Hematopoietic multipotent progenitor cell treated with erythropoietin and hydrocortisone succinate and interleukin-3 and kit ligand, for 17 days (in vitro differentiated cells): ENCODE data around the gene KDM2A.

Experiments used
- DNase-seq: peaks from one replicate; pipeline ENCODE4 v3.0.0-alpha.2; 2015; ENCODE audit warnings: low spot score

KDM2A gene

DNA sequence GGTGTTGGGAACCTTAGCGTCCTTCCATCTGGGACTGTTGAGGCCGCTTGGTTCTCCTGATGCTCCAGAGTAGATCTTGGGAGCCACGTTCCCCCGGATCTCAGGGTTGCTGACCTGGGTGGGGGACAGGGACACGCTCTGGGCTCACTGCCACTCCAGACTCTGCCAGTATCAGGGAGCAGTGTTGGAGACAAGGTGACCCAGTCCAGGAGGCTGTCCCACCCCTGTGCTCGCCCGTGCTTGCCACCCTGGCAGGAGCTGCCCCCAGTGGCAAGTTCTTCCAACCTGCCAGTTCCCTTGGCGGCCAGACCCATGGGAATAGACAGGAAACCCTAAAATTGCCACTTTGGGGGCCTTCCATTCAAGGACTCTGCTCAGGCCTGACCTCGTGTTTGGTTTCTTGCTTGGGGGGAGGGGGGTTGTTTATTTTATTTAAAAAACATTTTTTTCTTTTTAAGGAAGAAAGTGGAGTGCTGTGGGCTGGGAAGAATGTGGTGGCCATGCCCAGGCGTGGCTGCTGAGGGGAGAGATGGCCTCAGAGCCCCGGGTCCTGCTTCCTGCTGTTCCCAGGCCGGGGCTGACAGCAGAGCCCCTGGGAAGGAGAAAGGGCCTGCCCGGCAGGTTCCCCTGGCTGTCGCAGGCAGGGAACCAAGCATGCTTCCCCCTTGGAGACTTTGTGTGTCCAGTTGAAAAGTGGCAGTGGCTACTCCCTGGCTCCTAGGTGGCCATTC lies 154.4 kb downstream of the KDM2A start:
- DNase-seq: no peak

DNA sequence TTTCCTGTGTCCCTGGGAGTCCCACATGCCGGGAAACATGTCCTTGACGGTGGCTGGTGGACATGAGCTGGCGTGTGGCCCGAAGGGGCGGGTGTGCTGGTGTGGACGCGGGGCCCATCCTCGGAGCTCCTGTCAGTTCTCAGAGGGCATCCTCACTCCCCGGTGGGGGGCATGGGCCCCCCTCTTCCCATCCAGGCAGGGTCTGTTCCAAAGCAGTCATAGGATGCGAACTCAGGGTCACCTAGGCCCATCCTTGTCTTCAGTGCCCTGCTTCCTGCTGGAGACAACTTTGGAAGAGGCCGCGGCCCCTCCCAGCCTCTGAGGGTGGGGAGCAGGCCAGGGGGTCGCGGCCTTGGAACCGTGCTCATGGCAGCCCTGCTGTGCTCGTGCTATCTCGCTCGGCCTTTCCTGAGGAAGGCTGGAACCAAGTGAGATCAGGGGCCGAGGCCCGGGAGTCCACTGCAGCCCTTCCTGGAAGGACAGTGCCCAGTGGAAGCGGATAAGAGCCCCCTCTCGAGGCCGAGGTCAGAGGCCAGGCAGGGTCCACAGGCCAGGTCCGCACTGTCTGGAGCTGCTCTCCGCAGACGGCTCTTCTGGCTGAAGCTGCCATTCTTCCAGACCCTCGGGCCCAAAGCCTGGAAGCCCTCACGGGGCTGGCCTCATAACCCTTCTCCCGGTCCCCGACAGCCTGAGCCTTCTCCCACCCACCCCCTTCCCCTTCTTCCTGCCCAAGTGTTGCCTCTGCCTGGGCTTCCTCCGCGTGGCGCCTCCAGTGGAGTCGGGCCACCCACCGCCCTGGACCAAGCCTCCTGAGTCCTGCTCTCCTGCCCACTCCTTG lies 155.9 kb downstream of the KDM2A start:
- DNase-seq: no peak

DNA sequence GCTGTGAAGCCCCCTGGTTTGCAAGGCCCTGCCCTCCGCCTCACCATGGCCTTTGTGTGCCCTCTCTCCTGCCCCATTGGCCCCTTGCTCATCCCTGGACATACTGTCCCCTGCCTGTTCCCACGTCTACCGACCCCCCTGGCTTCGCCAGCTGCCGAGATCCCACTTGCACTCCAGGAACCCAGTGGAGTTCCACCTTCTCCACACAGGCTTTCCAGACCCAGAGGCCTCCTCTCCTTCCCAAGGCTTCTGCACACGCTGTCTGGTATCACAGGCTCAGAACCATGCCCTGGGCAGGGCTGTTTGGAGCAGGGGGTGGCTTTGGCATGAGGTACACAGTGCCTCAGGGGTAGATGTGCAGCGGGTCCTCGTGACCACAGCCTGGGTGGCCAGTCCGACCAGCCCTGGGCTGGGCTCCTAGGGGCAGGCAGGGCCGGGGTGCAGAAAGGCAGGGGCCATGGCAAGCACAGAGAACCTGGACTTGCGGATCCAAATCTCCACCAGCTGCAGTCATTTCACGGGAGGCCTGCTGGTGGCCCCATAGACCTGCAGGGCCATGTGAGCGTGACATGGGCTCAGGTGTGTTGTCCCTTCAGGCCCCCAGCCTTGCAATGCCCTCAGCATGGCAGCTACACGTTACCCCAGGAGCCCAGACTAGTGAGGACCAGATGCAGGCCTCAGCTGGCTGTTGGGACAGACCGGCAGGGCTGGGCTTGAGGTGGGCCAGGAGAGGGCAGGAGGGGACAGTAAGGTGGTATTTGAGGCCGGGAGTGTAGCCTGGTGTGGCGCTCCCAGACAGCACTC lies 156.7 kb downstream of the KDM2A start:
- DNase-seq: no peak

DNA sequence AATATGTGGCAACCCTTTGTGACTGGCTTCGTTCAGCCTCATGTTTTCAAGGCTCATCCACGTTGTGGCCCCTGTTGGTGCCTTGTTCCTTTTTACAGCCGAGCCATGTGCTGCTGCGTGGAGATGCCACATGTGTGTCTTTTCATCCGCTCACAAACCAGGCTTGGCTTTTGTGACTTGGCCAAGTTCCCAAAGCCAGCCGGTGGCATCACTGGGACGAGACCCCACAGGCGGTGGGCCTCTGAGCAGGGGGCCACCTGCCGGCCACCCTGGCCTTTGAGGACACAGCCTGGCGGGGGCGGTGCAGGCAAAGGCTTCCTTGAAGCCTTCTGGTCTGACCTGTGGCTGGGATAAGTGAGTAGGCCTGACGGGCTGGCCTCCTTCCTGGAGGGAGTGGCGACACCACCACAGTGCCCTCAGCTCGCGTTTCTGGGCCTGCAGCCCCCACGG lies 157.7 kb downstream of the KDM2A start:
- DNase-seq: peak; percentile 34

DNA sequence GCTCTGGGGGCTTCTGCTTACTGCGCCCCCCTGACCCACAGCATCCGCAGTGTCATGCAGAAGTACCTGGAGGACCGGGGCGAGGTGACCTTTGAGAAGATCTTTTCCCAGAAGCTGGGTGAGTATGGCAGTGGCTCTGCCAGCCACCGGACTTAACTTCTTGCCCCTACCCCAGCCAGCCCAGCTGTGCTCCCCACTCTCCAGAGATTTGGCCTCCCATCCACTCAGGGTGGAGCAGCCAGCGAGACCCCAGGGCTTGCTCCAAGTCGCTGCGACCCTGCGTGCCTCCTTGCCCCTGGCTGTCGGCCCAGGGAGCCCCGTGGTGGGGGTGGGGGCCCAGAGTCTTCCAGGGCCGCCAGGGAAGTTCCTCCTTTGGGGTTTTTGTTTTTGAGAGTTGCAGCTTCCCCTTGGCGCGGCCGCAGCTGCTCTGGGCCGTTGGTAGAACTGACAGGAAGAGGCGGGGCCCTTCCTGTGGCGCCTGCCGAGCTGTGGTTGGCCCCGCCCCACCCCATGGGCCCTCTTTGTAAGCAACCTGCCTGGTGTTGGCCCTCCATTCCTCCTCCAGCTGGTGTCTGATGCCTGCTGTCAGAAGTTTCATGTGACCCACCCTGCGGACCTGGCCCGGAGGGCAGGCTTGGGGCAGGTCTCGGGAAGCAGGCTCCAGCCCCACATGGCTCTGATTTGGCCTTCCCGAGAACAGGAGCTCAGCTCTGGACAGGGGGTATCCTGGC lies 158.3 kb downstream of the KDM2A start:
- peak; percentile 55 for DNase-seq

DNA sequence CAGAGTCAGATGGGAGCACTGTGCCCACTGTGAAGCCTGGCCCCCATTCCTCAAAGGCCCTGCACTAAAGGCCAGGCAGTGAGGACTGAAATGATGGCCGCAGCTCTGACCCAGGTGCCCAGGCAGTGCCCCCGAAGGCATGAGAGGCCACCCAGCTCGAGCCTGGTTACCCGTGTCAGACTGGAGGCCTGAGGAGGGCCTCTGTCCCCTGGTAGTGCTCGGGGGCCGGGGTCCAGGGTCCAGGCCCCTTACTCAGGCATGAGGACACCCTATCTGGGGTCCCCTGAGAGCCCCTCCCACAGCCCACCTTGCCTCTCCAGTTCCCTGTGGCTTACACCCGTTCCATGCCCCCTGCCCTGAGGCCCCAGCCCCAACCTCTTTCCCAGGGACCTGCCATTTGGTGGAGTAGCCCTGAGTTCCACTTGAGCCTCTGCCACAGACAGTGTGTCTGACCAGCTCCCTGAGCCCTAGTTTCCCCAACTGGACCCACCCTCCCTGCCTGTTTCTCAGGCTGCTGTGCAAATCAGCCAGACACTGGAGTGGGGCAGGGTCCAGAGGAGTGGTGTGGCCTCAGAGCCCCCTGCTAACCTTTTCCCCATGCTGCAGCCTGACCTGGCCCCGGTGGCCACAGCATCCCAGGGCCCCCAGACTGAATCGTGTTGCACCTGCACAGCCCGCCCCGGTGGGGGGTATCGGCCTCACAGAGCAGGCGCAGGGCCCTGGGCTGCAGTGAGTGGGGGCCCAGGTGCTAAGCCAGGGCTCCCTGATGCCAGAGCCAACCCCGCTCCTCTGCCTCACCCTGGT lies 159.3 kb downstream of the KDM2A start:
- no peak for DNase-seq

DNA sequence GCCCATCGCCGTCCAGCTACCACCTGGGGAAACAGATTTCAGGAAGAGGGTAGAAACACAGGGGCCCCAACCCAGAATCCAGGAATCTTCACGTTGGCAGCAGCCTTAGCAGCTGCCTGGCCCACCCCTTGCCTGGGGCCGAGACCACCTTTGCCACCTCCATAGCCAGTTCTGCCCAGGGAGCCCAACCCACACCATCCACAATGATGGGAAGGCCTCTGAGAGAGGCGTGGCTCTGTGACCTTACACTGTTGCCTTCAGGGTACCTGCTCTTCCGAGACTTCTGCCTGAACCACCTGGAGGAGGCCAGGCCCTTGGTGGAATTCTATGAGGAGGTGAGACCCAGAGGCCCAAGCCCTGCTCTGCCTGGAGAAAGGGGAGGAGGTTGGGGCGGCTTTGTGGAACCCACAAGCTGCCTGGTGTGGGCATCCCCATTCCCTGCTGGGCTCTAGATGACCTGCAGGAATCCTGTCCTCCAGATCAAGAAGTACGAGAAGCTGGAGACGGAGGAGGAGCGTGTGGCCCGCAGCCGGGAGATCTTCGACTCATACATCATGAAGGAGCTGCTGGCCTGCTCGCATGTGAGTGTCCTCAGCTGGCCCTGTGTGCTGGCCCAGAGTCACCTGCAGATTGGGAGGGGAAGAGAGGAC lies 160.0 kb downstream of the KDM2A start:
- DNase-seq: no peak

DNA sequence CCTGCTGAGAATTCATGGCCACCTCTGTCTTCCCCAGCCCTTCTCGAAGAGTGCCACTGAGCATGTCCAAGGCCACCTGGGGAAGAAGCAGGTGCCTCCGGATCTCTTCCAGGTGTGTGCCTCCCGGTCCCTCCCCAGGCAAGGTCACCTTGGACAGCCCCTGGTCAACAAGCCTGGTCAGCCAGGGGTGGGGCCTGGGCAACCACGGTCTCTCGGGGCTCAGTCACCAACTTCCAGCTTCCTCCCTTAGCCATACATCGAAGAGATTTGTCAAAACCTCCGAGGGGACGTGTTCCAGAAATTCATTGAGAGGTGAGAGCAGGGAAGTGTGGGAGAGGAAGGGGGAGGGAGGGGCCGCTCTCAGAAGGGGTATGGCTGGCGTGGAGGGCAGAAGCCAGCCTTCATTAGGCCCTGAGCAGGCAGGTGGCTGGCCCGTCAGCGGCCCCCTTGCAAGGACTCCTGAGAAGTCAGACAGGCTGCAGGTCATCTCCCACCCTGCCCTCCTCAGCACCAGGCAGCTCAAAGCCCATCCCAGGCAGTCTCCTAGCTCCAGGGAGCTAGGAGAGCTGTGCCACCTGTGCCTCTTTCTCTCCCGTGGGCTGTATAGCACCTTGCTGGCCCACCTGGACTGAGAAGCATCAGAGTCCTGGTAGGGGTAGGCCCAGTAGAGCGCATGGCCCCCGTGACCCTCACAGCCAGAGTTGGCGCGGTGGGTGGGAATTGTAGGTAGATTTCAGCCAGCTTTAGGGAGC lies 160.7 kb downstream of the KDM2A start:
- DNase-seq: no peak

DNA sequence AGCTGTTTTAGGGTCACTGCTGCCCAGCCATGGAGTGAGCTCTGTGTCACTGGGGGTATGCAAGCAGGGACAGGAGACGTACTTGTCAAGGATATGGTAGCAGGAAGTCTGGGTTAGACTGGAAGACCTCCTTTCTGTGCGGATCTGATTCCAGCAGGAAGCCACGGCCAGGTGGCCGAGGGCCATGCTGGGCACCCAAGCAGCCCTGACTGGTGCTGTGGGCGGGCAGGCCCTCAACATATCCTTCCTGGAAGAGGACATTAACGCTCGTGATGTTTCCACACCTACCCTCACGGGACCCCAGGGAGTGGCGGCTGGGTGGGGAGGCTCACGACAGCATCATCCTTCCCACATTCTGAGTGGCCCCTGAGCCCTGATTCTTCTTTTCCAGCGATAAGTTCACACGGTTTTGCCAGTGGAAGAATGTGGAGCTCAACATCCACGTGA lies 161.3 kb downstream of the KDM2A start:
- DNase-seq: no peak

DNA sequence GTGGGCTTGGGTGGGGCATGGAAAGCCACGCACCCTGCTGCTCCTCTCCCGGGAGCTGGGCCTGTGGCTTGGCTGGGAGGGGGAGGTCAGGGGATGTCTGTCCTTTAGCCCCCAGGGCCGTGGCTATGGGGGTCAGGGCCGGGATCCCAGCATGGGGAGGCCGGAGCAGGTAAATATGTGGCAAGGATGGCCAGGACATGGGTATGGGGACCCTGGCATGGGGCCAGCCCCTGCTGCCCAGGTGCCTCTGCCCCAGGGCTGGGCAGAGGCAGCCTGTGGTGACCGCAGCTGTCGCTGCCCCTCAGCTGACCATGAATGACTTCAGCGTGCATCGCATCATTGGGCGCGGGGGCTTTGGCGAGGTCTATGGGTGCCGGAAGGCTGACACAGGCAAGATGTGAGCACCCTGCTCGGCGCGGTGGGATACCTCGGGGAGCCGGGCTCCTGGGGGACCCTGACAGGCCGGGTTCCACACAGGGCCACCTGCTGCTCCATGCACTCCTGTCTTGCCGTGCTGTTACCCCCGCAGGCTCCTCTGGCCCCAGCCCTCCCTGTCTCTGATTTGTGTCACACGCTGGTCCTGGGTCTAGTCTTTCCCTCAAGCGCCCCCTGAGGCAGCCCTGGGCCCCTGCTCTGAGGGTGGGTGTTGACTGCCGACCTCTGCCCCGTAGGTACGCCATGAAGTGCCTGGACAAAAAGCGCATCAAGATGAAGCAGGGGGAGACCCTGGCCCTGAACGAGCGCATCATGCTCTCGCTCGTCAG lies 161.9 kb downstream of the KDM2A start:
- DNase-seq: no peak

DNA sequence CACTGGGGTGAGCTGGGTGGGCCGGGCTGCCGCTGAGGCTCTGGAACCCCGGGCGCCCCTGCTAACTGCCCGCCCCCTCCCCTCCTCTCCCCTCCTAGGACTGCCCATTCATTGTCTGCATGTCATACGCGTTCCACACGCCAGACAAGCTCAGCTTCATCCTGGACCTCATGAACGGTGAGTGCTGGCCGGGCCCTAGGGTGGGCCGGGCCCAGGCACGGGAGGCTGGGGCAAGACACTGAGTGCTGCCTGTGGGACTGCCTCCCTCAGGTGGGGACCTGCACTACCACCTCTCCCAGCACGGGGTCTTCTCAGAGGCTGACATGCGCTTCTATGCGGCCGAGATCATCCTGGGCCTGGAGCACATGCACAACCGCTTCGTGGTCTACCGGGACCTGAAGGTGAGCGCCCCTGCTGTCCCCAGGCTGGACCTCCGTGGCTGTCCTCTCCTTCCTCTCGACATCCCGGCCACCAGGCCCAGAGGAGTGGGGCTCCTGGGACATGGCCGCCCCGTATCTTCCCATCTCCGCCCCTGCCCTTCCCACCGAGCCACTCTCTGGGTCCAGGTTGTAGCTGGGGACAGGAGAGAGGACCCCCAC lies 162.6 kb downstream of the KDM2A start:
- no peak for DNase-seq

DNA sequence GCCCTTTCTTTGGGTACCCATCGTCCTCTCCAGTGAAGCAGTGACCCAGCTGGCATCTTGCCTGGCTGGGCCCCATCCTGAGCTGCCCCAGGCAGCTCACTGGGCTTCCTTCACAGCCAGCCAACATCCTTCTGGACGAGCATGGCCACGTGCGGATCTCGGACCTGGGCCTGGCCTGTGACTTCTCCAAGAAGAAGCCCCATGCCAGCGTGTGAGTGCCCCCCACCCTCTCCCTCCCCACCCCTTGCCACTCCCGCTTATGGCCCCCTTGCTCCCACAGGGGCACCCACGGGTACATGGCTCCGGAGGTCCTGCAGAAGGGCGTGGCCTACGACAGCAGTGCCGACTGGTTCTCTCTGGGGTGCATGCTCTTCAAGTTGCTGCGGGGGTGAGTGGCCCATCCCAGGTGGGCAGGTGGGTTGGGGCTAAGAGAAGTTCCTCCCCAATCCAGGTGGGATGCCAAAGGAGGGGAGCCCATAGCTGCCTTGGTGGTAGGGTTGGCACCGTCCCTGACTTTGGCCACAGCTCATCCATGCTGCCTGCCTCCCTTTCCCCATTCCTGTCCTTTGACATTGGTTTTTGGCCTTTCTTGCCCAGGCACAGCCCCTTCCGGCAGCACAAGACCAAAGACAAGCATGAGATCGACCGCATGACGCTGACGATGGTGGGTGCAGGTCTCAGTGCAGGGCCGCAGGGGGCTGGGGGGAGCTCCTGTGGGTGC lies 163.3 kb downstream of the KDM2A start:
- DNase-seq: no peak

DNA sequence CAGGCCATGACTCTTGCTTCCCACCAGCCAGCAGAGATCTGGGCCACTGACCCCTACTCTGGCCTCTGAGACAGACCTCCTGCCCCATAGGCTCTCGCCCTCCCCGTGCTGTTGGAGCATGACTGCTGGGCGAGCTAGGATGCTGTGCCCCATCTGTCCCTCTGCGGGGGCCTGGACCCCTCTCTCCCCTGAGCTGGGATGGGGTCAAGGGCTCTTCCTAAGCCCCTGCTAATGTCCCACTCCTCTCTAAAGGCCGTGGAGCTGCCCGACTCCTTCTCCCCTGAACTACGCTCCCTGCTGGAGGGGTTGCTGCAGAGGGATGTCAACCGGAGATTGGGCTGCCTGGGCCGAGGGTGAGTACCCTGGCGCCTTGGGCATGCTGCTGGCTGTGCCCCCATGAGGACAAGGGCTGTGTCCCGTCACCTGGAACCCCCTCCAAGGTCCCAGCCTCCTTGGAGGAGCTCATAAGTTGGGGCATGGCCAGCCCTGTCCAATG lies 163.9 kb downstream of the KDM2A start:
- no peak for DNase-seq

DNA sequence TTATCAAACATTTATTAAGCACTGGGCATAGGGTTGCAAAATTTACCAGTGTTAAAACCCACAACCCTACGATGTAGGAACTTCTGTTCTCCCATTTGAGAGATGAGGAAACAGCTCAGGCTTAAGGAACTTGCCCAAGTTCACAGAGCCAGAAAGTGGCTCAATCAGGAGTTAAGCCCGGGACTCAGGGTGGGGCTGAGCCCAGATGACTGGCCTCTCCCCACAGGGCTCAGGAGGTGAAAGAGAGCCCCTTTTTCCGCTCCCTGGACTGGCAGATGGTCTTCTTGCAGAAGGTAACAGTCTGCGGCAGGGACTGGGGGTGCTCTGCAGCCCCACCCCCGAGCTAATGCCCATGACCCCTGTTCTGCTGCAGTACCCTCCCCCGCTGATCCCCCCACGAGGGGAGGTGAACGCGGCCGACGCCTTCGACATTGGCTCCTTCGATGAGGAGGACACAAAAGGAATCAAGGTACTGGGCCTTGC lies 164.5 kb downstream of the KDM2A start:
- no peak for DNase-seq

DNA sequence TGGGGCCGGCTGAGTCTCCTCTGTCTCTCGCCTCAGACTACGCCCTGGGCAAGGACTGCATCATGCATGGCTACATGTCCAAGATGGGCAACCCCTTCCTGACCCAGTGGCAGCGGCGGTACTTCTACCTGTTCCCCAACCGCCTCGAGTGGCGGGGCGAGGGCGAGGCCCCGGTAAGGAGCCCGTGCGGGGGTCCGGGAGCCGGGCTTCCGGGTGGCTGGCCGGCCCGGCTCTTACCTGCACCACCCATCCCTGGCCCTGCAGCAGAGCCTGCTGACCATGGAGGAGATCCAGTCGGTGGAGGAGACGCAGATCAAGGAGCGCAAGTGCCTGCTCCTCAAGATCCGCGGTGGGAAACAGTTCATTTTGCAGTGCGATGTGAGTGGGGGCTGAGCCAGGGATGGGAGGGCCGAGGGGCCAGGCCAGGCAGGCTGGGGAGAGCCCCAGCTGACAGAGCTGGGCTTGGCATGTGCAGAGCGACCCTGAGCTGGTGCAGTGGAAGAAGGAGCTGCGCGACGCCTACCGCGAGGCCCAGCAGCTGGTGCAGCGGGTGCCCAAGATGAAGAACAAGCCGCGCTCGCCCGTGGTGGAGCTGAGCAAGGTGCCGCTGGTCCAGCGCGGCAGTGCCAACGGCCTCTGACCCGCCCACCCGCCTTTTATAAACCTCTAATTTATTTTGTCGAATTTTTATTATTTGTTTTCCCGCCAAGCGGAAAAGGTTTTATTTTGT lies 165.9 kb downstream of the KDM2A start:
- DNase-seq: no peak

DNA sequence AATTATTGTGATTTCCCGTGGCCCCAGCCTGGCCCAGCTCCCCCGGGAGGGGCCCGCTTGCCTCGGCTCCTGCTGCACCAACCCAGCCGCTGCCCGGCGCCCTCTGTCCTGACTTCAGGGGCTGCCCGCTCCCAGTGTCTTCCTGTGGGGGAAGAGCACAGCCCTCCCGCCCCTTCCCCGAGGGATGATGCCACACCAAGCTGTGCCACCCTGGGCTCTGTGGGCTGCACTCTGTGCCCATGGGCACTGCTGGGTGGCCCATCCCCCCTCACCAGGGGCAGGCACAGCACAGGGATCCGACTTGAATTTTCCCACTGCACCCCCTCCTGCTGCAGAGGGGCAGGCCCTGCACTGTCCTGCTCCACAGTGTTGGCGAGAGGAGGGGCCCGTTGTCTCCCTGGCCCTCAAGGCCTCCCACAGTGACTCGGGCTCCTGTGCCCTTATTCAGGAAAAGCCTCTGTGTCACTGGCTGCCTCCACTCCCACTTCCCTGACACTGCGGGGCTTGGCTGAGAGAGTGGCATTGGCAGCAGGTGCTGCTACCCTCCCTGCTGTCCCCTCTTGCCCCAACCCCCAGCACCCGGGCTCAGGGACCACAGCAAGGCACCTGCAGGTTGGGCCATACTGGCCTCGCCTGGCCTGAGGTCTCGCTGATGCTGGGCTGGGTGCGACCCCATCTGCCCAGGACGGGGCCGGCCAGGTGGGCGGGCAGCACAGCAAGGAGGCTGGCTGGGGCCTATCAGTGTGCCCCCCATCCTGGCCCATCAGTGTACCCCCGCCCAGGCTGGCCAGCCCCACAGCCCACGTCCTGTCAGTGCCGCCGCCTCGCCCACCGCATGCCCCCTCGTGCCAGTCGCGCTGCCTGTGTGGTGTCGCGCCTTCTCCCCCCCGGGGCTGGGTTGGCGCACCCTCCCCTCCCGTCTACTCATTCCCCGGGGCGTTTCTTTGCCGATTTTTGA lies 166.8 kb downstream of the KDM2A start:
- no peak for DNase-seq
